NCI-H82 (cell line): ENCODE data around the gene FOXJ1.
A peak's percentile ranks its signal among the peaks of the same experiment; 100 is the strongest.
"Not testable (repeated sequence)": the region's sequence is repeated elsewhere in the genome, so short reads cannot be mapped to it uniquely, and the experiment has no call there.

Experiments
- DNase-seq: peaks from one replicate; lab custom pipeline; 2025; lab: John Stamatoyannopoulos, UW

FOXJ1 gene, protein sequence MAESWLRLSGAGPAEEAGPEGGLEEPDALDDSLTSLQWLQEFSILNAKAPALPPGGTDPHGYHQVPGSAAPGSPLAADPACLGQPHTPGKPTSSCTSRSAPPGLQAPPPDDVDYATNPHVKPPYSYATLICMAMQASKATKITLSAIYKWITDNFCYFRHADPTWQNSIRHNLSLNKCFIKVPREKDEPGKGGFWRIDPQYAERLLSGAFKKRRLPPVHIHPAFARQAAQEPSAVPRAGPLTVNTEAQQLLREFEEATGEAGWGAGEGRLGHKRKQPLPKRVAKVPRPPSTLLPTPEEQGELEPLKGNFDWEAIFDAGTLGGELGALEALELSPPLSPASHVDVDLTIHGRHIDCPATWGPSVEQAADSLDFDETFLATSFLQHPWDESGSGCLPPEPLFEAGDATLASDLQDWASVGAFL

DNA sequence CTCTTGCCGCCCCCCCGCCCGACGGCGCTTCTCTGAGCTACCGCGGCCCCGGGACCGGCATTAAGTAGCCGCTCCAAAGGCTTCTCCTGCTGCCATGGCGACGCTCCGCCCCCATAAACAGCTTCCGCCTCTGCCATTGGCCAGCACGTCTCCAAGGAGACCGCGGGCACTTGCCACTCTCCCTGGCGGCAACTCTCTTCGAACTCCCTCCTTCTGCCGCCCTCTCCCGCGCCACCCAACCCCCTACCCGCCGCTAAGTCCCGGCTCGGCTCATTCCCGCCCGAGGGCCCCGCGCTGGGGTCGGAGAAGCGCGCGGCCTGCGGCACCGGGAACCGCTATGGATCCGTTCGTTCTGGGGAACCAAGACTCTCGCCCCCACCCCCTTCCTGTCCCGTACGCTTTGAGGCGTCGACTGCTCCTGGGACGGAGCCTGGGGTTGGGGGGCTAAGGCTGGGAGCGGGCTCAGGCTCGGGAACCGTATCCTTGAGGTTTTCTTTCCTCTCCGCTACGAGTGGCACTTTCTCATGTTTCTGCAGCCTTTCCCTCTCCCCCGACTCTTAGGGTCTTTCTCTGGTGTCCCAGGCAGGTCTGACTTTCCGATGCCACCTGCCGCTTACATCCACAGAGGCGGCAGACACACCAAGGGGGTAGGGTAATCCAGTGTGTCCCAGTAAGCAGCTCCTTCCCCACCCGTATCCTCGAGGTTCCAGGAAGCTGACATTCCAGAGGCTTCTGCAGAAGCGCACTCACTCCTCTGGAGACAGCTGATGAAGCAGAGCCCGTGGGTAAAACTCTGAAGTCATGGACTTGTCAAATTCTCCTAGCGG lies at the start of gene FOXJ1:
Gene FOXJ1, minus strand, starts transcription at position 34 of the 827 bp plus-strand sequence. CDS start 850 bp downstream, outside the sequence.
- peak; percentile 98 for DNase-seq

DNA sequence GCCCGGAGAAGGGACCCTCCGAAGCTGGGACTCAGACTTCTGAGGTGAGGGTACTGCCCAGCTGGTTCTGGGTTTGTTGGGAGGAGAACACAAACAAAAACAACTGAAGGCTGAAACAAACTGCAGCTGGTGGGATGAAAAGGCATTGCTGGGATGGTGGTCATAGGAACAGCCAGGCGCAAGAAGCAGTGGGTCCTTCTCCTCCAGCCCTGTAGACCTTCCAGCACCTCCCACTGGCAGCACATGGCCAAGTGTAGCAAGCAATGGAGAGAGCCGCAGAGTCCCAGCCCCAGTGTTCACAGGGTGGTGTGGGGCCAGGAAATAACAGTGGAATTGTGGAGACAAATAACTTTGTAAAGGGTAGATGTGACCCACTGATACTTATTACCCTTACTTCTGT lies 48.7 kb upstream of the FOXJ1 start:
- peak; percentile 26 for DNase-seq

DNA sequence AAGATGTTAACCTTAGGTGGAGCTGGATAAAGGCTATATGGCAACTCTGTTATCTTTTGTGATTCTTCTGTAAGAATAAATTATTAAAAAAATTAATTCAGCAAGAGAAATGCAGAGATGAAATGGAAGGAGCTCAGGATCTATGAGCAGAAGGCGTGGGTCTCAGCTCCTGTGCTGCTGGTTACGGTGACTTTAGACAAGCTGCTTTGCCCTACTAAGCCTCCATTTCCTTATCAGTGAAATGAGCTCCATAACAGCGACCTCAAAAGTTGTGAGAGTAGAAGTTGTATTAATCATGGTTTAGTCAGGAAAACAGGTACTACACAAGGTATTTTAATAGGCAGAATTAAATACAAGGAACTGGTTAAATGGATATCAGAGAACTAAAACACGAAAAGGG lies 48.2 kb upstream of the FOXJ1 start:
- peak; percentile 38 for DNase-seq

DNA sequence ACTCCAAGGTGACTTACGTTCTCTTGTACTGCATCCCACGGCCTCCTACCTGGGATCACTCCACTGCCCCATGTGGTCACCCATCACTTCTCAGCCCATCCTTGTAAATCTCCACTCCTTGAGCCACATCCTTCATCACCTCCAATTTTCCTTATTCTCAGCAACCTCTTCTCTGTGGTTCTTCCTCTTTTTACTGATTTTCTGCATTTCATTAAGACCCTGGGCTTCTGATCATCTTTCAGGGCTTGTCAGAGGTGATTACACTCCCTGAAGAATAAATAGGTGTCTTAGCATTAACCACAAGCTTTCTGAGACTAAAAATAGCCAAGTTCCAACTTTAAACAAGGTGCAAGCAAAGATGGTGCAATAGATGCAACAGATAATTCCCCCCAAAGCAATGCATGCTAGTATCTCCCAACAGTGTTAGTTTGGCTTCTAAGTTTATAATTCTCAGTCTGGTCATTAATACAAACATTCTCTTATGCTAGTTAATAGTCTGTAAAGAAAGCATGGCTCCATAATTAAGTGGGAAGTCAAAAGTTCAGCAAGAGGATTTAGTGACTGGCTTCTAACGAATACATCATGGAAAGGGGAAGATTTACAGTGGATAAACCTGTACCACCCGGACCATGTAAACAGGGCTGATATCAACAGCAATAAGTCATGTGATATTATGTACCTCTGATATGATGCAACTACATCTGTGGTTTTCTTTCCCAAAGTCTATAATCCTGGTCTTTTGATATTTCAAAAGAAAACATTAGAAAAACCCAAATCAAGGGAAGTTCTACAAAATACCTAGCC lies 47.4 kb upstream of the FOXJ1 start:
- peak; percentile 9 for DNase-seq

DNA sequence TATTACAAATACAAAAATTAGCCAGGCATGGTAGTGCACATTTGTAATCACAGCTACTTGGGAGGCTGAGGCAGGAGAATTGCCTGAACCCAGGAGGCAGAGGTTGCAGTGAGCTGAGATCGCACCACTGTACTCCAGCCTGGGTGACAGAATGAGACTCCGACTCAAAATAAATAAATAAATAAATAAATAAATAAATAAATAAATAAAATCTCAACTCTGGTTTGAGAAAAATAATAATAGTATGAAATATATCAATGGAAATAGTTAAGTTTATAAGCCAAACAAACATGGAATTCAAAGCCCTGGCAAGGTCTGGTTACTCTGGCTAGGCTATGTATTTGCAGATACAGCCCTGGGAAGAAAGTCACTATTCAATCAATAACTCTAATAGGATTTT lies 45.7 kb upstream of the FOXJ1 start:
- DNase-seq = not testable (repeated sequence)

DNA sequence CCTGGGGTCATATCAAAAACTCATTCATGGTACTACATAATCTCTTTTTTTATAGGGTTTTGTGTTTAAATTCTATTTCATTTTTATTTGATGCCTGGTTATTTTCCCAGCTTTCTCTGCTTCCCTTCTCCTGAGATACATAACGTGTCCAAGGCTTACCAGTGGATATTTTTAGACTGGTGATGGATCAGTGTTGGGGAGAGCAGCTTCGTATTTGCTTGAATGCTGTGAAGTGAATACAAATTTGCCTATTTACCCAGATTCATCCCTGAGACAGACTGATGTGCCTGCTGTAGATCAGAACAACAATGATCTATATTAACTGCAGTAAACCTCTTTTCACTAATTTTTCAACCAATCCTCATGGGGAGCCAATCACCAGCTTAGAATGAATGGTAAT lies 43.2 kb upstream of the FOXJ1 start:
- no peak for DNase-seq

DNA sequence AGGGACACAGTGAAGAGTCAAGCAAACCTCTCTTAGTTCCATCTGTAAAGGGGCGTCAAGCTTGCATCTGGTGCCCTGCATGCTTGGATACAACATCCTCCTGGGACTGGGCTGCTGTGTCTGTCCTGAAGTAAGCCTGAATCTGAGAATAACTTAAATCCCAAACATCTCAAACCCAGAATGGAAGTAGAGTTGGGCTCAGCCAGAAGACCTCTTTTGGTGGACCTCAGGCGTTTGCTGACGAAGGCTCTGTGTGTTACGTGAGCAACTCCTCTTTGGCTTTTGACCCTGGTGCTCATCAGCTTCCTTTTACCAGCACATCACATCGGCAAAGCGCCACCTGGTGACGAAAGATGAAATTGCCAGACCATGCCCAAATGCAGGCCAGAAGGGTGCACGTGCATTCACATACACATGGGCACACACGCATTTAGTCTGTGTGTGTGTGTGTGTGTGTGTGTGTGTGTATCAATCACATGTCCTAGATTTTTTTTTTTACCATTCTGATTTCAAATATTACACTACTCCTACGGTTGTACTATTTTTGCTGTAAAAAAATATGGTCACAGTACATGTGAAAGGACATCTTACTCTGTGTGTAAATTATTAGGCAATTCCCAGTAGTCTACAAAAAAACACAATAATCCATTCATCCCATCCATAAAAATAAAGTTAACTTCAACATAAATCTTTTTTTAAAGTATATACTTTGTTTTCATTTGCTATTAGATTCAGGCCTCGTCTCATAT lies 41.1 kb upstream of the FOXJ1 start:
- DNase-seq = peak; percentile 94

DNA sequence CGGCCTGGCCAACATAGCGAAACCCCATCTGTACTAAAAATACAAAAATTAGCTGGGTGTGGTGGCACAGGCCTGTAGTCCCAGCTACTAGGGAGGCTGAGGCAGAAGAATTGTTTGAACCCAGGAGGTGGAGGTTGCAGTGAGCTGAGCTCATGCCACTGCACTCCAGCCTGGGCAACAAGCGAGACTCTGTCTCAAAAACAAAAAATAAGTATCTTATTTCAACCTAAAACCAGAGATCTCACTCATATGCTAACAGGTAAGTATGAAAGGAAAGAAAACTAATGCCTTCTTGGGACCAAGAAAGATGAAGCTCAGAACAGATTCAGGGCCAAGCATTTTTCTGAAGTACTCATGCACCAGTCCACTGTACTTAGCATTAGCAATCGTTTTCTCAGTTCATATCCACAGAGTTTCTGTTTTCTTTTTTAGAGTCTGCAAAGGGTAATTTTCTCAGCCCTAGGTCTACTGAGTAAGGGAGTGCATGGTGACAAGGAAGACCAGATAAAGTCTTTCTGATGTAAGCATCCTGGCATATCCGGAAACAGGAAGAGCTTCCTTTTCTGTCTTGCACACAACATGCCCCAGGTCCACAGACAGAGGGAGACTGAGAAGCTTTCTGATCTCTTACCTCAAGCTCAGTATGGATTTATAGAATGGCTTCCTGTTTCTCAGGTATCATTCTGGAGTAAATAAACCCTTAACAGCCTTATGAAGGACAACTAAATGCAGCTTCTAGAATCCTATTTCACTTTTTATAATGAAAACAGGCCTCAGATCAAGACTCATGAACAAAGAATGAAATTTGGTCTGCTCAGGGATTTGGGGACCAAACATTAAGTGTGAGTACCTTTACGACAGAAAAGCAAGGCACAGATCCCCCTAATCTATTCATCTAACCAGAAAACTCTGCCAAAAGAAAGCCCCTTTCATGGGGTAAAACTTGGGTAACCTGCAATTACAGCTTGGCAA lies 38.7 kb upstream of the FOXJ1 start:
- DNase-seq = no peak

DNA sequence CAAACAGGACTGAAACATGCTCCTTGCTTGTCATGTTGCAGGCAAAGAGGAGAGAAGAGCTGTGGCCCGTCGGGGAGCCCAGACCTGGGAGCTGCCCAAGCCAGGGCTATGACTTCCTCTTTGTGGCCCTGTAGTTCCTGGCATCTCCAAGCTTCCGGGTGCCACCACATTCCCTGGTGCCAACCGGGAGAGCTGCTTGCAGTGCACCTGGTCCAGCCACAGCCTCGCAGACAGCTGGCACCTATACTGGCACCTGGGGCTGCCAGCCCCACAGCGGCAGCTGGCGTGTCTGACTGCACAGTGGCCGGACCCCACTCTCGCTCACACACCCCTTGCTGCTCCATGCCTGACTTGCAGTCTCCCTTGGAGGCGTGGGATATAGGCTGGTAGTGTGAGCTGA lies 37.1 kb upstream of the FOXJ1 start:
- no peak for DNase-seq

DNA sequence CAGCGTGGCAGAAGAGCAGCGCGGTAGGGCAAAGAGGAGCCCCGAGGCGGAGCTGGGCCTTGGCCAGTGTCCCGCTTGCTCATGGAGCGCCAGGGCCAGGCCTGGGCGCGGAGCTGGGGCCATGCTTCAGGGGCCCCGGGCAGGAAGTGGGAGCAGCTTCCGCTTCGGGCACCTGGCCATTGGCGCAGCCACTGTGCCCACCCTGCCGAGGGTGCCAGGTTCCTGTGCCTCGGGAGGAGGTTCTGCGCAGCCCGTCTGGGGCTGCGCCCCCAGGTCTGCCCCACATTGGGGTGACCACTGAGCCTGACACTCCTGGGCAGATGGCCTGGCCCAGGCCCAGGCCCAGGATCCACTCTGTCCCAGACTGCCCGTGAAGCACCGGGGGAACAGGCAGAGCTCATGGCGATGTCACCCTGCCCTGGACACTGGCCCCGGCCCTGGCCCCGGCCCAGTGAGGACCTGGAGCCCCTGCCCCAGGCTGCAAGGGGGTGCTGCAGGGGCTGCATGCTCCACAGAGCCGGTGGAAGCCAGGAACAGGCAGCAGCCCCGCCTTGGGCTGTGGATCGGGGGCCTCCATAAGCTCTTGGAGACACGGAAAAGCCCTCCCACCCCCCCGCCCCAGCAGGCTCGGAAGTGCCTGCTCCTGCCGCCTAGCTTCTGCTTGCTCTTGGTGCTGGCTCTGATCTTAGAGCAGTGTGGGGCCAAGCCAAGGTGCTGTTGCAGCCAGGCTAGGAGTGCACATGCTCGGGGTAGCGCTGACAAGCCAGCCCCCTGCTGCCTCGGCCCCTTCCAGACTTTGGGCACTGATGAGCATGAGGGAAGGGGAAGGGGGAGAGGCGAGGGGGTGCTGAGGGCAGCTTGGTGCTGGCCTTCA lies 35.9 kb upstream of the FOXJ1 start:
- DNase-seq = no peak

DNA sequence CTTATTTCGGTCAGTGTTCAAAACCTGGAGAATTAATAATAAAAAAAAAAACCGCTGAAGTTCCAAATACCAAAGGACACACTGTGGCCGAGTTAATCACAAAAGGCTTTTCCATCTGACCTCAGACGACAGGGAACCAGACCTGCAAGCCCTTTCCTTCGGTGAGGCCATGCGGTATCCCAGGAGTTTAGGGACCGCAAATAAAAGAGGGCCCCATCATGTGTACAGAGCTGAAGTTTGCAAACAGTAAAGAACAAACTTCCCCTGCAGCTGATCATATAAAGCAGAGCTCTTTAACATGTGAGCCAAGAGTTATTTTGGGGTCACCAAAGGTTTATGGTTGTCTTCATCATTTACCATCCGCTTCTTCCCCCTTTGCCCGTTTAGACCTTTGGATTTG lies 33.0 kb upstream of the FOXJ1 start:
- no peak for DNase-seq

DNA sequence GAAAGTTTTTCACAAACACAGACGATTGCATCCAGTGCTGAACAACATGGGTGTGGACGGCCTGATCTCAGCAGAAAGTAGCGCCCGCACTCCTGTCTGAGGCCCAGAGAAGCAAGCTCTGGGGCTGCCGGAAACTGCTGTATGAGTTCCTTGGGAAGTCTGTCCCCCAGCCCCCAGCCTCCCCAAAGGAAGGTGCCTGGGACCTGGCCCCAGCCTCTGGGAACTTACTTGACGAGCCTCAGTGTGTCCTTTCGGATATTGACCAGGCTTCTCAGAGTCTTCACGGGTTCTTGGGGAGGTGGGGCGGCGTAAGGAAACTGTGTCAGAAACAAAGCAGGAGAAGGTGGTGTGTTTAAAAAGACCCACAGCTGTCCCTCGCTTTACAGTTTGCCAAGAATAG lies 32.4 kb upstream of the FOXJ1 start:
- no peak for DNase-seq

DNA sequence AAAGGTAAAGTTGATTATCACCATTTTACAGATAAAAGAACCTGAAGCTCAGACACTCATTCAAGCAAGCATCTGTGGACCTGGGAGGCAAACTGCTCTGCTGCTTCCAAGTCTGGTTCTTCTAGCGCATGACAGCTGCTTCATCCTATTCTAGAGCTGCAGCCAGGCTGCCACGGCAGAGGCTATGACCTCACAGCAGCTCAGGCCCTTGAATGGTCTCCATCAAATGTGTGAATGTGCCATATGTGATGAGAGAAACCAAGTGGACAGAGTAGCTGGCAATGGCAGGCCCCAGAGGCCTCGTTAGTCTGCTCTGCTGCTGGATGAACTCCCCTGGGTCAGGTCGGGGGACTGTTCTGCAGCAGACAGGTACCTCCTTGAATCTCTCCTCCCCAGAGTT lies 30.7 kb upstream of the FOXJ1 start:
- DNase-seq = peak; percentile 41

DNA sequence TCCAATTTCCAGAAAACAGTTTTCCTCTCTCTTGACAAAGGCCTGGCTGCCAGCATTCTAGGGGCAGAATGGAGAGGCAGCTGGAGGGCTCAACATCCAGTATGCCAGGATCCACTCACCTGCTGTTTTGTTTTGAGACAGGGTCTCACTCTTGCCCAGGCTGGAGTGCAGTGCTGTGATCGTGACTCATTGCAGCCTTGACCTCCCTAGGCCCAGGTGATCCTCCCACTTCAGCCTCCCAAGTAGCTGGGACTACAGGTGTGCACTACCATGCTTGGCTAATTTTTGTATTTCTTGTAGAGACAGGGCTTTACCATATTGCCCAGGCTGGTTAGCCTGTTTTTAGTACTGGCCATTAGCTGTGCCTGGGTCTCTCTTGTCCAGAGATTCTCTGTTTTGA lies 29.1 kb upstream of the FOXJ1 start:
- no peak for DNase-seq

DNA sequence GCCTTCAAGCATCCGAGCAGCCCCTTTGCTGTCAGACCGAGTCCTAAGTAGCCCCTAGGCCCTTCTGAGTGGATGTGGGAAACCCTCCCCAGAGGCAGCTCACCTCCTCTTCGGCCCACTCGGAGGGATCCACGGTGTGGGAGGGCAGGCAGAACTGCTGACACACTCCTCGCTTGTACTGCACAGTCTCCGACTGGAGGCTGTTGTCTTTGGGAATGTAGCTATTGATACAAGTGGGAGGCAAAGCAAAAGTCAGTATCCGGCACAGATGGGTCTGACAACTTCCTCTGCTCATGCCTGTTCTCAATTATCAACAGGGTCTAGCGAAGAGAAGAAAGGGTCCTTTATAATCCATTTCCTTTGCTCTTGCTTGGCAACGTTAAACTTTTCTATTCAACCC lies 25.9 kb upstream of the FOXJ1 start:
- DNase-seq = no peak

DNA sequence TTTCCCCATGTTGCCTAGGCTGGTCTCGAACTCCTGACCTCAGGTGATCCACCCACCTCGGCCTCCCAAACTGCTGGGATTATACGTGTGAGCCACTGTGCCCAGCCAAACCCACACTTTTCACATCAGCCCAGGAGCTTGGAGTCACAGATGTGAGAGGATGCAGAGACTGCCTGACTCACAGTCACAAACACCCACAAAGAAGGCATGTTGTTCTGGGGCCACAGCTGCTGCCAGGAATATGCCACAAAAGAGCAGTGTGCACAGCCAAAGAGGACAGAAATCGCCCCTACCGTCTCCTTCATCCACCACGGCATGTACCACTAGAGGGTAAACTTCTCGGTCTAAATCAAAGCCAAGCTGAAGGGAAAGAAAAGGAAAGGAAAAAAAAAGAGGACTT lies 25.1 kb upstream of the FOXJ1 start:
- DNase-seq = no peak

DNA sequence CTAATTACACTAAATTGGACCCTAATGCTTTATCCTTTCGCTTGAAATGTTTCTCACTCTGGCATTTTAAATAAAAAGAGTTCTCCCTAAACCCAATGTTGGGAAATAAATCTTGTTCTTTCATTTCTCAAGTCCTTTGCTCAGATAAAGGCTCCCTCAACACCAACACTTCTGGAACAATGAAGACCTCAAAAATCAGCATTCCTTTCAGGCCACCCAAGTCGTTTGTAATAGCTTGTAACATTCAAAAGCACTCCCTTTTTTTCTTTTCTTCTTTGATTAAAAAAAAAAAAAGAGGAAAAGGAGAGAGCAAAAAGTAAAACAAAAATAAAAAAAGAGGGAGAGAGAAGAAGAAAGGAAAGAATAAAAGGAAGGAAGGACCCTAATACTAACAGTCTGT lies 23.3 kb upstream of the FOXJ1 start:
- no peak for DNase-seq

DNA sequence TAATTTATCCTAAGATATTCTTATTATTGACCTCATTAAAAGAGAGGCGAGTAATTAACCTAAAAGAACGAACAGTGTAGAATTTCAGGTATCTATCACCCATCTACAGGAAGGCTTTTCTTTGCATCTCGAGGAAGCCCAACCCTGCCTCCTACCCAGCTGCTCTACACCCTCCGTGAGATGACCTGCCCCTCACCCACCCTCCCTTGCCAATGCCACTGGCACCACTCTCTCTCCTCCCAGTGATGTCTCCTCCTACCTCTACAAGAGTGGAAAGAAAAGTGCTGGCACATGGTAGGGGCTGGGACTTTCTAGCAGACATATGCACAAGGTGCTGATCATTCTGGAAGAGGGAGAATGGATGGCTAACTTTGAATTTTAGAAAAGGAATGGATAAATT lies 22.9 kb upstream of the FOXJ1 start:
- no peak for DNase-seq

DNA sequence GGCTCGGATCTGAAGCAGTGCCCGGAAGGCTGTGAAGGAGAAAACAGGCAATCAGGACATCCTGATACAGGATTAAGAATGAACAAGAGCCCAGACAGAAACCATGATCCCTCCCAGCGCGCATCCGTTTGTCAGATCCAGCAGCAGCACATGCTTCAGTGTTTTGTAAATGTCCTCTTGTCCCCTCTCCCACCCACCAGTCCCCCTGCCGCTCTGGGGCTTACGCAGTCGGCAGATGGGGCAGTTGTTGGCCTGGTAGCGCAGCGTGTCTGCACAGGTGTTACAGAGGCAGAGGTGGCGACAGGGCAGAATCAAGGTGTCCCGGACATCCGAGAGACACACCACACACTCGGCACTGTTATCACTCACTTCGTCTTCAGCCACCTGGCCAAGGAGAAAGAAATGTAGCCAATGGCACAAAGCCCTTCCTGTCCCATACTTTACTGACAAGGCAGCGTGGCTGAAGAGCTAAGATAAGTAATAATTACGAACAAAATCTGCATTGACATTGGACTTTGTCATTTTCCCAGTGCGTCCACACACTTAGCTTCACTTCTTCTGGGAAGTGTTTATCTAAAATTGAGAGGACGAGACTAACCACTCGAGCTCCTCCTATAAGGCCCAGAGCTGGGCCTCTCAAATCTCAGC lies 20.7 kb upstream of the FOXJ1 start:
- peak; percentile 31 for DNase-seq
